HG03095 (cell line): ENCODE results near the gene DDX54.
"Not testable (repeated sequence)": the region's sequence is repeated elsewhere in the genome, so short reads cannot be mapped to it uniquely, and the experiment has no call there.

Source experiments
- ATAC-seq: cut with Tn5 transposase; IDR thresholded peaks from one replicate; pipeline ENCODE4 v1.9.1; 2021; ENCODE audit warnings: moderate library complexity; ENCODE audit not compliant: unreplicated experiment

DDX54 gene

DNA sequence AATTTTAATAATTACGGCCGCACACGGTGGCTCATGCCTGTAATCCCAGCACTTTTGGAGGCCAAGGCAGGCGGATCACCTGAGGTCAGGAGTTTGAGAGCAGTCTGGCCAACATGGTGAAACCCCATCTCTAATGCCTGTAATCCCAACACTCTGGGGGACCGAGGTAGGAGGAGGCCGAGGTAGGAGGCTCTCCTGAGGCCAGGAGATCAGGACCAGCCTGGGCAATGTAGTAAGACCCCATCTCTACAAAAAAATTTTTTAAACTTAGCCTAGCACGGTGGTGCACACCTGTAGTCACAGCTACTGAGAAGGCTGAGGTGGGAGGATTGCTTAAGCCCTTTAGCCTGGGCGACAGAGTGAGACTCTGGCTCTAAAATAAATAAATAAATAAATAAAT lies 41.3 kb downstream of the DDX54 start:
- ATAC-seq, result no peak

DNA sequence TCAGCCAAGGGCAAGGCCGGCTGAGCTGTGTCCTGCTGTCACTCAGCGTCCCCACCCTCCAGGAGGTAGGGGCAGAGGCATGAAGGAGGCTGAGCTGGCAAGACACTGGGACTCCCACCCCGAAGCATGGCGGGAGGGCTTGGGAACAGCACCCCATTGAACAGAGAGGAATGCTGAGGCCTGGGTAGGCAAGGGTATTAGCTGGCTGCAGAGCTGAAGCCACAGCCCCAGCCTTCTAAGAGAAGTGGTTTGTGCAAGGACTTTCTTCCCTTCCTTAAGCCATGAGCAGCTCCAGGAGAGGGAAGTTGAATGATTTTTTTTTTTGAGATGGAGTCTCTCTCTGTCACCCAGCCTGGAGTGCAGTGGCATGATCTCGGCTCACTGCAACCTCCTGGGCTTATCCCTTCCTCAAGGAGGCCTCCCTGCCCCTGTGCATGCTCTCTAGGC lies 42.4 kb downstream of the DDX54 start:
- no peak for ATAC-seq

DNA sequence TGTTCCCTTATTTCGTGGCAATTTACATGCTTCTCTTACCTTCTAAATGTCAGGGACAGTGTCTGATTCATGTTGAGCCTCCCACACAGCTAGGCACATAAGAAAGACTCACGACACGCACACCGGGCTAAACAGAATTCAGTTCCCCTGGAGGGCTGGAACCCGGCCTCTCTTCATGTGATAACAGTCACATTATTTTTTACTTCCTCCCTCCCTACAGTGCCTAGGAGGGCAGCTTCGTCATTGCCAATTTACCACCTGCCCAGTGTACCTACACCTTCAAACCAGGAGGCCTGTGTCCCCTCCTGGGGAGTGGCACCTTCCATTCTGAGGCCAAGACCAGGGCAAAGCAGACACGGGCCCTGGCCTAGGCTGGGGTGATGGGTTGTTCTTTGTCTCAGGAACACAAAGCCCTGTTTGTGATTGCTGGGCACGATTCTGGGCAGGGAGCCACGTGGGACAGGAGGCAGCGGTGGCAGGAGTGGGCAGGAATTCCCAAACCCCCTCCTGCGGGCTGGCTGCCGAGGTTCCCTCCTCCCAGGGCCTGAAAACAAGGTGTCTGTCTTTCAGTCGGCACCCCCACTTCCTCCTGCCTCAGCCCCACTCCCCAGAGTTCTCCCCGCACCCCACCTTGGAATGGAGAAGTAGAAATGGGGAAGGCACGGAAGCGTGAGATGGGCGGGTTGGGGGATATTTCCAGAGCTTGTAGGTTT lies 42.9 kb downstream of the DDX54 start:
- ATAC-seq, result no peak

DNA sequence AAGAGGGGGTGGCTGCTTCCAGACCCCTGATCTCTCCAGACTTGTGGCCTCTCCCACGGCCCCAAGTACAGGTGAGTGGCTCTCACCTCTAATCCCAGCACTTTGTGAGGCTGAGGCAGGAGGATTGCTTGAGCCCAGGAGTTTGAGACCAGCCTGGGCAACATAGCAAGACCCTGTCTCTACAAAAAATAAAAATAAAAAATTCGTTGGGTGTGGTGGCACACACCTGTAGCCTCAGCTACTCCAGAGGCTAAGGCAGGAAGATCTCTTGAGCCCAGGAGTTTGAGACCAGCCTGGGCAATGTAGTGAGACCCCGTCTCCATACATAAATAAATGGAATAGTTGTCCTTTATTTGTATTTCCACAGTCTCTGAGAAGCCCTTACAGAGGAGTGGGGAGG lies 43.6 kb downstream of the DDX54 start:
- not testable (repeated sequence) for ATAC-seq

DNA sequence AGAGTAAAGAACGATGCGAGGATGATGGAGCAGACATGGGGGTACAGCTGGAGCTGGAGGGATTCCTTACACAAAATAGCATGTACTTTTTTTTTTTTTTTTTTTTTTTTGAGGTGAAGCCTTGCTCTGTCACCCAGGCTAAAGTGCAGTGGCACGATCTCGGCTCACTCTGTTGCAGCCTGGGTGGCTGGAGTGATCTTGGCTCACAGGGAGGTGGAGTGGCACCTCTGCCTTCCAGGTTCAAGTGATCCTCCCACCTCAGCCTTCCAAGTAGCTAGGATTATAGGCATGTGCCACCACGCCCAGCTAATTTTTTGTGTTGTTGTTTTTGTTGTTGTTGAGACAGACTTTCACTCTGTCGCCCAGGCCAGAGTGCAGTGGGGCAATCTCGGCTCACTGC lies 44.6 kb downstream of the DDX54 start:
- no peak for ATAC-seq

DNA sequence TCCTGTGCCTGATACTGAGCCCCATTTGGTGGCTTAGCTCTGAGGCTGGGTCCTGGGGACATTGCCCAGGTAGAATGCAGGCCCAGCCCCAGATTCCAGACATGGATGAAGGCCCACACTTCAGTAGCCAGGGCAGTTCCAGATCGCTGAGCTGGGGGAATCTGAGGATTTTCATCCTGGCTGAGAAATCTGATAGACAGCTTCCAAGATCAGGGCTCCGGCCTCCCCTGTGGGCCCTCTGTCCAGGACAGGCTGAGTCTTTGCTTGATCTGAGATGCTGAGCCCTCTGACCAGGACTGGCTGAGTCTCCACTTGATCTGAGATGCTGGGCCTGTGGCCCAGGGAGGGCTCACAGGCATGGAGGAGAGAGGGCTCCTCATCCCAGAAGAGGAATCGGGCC lies 46.5 kb downstream of the DDX54 start:
- no peak for ATAC-seq

DNA sequence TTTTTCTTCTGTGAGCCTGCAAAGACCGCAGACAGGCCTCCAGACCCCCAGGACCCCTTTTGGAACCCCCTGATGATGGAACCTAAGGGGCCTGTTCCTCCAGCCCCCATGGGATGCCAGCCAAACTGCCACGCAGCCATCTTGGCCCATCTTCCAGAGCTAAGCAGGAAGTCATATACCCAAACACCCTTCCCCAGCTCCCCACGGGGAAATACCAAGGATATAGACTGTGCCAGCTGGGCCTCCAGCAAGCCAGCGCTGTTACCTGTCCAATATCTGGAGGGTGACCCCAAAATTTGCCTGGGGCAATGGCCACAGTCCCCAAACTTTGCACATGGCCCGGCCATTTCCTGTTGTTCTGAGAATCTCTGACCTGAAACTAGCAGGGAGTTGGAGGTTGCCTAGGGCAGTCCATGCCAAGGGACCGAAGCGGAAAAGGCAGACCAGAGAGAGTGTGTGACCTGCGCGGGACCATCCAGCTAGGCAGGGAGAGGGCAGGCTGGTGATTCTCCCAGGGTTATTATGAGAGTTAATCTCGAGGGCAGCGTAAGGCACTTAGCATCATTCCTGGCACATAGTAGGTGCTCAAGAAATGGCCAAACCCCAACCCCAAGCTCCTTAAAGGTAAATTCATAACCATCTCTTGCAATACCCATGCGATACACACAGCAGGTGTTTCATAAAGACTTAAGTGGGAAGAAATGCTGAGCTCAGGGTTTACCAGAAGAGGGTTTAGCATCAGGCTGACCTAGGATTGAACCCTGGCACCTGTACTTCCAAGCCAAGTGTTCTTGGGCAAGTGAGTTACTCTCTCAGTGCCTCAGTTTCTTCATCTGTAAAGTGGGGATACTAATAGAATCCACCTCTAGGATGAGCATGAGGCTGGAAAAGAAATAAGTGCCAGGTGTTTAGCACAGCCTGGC lies 47.2 kb downstream of the DDX54 start:
- ATAC-seq, result no peak

DNA sequence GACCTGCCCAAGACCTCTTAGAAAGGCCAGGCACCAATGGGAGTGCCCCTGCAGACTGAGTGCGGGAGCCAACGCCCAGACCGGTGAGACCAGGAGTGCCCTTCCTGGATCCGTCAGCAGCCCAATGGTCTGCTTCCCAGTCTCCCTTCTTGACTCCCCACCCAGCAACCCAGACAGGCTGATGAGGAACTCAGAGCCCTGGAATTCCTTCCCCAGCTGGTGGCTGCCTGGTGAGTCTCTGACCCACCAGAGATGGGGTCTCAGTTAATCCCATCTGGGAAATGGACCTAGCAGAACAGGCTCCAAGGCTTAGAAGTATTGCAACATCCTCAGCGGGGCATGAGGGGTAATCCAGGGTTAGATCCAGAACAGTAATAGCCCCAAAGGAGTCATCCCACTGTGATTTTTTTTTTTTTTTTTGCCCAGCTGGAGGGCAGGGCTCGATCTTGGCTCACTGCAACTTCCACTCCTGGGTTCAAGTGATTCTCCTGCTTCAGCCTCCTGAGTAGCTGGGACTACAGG lies 48.2 kb downstream of the DDX54 start:
- ATAC-seq, result no peak

DNA sequence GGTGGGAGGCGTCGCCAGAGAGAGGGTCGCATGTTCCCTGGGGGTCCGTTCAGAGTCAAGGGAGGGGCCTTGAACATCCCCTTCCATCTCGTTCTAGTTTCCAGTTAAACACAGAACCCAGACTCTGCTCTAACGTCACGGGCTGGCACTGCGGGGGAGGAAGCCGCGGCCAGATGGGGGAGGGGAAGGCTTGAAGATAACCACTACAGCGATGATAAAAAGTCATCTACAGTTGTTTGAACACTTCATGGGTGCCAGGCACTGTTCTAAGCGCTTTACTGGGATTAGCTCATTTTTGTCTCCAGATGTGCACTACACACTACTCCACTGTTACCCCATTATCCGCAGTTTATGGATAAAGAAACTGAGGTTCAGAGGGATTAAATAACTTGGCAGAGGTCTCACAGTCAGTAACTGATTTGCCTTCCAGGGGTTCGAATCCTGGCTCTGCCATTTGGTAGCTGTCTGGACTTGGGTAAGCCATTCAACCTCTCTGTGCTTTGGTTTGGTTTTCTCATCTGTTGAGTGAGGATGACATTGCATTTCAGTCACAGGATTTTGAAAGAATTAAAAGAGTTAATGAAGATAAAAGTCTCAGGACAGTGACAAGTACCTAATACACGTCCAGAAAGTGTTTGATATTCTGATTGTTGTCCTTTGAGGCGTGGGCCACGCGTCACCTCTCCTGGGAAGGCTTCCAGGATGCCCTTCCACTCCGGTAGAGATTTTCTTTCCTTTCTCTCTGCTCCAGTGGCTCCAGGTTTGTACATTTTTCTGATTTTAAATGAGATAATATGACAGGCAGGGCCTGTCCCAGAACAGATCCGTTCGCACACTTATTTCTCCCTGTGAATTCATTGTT lies 48.9 kb downstream of the DDX54 start:
- ATAC-seq, result no peak

DNA sequence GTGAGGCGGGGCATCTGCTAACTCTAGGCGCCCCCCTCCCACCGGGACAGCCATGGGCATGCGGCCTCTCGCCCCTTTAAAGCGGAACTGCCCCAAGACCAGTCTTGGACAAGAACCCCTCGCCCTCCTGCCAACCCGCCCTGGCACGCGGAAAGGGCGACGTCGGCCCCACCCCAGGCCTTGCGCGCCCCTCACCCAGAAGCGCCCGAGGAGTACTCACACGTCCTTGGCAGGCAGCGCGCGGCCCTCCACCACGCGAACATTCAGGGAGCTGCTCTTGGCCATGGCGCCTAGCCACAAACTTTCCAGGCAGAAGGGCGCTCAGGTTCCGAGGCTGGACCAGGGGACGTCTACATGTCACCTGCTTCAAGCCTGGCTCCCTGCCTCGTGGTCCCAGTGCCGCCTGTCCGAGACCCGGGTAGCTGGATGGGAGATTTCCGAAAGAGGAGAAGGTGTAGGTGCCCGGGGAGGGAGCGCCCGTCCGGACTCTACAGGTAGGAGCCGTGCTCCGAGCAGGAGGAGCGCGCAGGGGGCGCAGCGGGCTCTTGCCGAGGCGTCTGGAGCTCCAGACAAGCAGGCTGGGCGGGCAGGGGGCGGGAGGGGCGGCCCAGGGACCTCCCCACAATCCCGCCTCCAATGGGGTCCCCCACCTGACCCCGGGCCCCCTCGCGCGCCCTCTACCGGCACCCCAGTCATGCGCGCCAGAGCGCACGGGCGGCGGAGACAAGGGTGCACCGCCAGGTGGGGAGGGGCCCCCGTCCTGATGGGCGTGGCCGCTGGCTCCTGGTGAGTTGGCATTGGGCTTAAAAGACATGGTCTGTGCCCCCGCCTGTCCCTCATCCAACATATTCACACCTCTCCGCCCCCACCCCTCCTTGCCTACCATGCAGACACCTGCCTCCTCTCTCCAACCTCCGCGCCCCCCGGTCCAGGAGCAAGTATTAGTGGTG lies 49.8 kb downstream of the DDX54 start, which contains the start of gene RASAL1:
RASAL1 (minus strand) TSS at position 584 of the 950 bp plus-strand sequence; CDS start at position 285, 299 bp downstream.
- ATAC-seq, result no peak

DNA sequence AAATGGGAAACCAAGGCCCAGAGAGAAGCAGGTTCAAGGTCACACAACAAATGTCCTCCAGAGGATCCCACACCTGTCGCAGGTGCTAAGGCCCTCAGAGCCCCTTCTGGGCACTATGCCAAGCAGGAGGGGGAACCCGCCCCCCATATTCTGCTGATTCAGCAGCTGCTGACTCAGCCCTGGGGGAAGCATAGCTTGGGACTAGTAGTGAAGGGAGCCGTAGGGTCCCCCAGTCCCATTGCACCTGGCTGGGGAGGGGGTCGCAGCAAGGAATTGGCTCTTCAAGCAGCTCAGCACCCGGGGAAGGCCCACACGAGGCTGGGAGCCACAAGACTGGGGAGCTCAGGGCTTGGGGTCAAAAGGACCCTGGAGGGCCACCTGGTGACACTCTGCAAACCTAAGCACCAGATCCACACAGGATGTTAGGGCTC lies 50.7 kb downstream of the DDX54 start:
- ATAC-seq, result no peak

DNA sequence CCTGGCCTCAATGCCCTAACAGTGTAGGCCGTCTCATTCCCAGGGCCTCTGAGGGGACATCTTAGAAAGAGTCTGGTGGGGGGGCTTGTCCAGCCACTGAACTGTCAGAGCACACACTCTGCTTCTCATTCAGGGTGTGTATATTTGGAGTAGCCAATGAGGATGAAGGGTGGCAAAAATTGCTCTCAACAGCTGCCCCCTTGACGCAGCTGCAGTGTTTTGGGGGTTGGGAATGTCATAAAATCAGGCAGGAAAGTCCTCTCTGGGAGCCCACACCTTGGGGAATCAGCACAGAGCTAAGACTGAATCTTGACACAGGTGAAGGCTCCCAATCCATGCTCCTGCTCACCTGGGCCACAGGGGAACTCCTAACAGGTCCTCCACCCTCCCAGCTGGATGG lies 51.2 kb downstream of the DDX54 start:
- no peak for ATAC-seq

DNA sequence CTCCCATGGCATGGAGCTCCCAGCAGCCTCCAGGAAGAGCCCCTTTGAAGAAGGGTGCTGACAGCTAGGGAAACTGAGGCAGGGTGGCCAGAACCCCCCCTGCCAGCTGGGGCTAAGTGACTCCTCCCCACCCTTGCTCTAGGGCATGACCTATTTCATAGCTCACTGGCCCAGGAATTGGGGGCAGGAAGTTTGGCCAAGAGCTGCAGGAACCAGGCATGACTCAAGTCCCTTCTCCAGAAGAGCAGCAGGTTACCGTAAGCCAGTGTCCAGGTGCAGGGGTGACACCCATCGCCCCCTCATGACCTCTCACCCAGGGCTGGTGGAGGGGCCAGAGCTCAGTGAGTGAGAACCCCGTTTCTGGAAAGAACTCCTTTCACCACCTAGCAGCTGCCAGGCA lies 51.6 kb downstream of the DDX54 start:
- ATAC-seq, result no peak

DNA sequence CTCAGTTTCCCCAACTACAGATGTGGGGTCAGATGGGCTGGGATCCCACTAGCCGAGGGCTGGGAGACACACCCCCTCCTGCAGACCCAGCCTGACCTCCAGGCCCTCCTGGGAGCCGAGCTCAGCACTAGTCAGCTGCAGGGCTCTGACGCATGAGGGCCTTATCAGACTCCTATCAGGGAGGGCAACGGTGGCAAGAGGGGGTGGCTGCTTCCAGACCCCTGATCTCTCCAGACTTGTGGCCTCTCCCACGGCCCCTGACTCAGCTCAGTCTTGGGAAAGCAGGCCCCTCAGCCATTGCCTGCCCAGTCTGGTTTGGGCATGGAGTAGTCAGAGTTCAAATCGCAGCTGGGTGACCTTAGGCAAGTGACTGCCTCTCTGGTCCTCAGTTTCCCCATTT lies 52.2 kb downstream of the DDX54 start:
- no peak for ATAC-seq

DNA sequence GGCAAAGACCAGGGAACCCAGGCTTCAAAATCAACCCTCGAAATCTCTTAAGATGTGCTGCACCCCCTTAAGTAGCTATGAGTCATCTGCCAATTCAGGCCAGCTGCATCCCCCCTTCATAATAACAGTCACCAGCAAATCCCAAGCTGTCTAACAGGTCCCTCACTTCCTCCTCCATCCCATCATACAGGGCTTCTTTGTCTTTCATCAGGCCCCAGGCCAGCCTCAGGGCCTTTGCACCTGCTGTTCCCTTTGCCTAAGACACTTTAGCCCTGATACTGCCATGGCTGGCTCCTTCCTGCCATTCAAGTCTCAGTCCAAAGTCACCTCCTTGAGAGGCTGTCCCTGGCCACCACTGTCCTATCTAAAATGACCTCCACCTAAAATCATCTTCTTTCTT lies 53.7 kb downstream of the DDX54 start:
- no peak for ATAC-seq

DNA sequence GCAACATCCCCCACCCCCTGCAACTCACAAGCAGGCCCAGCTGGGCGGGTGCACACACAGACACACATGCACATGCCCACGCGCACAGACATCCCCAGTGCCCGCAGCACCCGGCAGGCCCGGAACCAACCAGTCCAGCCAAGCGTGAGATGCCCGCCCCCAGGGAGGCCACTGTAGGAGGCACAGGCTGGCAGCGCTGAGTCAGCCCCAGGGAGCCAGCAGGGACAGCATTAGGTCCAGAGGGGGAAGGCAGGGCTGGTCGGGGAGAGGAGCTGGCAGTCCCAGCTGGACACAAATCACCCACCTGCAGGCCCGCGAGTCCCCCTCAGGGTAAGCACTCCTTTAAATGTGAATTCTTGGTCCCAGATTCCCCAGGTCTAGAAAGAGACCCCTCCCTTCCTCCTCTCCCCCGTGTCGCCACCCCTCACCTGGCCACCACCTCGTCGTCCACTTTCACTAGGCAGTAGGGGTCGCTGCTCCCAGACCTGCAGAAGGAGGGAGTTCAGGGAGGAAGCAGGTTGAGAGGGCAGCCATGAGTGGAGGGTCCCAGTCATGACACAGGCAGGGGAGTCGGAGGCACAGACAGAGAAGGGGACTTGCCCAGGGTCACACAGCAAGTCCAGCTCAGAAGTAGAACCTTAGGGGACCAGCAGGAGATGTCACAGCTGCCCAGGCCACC lies 54.7 kb downstream of the DDX54 start:
- no peak for ATAC-seq

DNA sequence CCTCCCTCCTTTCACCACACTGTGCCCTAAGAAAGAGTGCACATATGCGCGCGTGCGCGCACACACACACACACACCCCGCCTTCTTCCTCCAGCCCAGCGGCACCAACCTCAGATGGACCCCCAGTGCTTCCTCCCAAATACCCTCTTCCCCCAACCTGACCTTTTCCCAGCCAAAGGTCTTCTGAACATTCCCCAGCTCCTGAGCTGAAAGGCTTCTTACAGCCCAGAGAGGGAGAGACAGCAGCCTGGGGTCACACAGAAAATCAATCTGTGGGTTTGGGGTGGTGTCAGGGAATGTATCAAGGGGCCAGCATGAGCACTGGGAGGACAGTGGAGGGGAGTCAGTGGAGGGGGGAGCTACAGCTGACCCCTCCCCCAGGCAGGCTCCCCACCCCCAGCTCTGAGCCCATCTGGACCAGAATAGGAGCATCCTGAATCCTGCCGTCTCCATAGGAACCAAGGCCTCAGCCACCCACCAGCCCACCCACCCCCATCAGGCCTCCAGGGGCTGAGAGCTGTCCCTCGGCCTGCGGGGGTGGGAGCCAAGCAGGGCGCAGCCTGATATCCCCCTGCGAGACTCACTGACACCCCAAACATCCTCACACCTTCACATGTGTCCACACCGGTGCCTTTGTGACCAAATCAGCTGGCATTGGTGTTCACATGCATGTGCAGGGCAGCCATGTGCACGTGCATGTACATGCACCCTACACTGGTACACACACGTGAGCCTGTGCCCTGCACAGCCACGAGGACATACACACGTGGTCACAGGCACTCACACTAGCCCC lies 55.4 kb downstream of the DDX54 start:
- ATAC-seq, result no peak
